ENCODE measurements around the gene RAB2B.

RAB2B gene

DNA sequence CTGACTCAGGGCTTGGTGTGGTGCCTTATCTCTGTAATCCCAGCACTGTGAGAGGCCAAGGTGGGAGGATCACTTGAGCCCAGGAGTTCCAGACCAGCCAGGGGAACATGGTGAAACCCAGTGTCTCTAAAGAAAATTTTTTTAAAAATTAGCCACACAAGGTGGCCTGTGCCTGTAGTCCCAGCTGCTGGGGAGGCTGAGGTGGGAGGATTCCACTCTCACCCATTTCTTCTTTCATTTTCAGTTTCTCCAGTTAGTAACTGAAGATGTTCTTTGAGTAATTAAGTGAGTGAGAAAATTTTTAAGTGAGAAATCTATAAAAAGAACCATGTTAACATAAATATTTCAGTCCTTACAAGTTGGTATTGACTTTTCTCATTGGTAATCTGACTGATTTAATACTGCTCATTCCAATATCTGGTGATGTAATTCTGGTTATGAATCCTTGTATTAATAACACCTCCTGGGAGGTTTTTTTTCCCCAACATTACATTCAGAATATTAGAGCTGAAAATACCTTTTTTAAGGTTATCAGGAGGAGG is 28.3 kb upstream of the RAB2B start:
- FAIRE-seq (no peak), DNase-seq (ENCODE audit: insufficient read length, low spot score) (no peak)
- TF ChIP-seq POLR2A (IDR thresholded peaks at IDR 0.05; ENCODE audit: low read depth, low read length): no peak

DNA sequence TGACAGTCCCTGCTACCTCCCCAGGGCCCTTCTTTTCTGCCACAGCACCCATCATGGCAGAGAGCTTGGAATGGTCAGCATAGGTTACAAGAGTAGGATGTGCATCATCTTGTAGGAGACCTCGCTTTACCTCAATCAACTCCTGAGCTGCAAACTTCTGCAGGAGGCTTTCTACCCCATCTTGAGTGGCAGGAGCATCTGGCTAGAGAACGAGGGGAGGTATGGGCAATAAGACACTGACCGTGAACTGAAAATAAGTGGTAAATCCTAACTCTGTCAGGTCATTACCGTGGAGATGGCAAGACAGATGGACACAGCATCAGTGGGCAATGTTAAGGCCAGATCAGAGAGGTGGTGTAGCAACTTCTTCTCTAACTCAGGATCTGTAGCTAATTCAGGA is 26.6 kb upstream of the RAB2B start:
- DNase-seq (ENCODE audit: insufficient read length, low spot score) (no peak), FAIRE-seq (no peak)
- TF ChIP-seq POLR2A (IDR thresholded peaks at IDR 0.05; ENCODE audit: low read depth, low read length): no peak

DNA sequence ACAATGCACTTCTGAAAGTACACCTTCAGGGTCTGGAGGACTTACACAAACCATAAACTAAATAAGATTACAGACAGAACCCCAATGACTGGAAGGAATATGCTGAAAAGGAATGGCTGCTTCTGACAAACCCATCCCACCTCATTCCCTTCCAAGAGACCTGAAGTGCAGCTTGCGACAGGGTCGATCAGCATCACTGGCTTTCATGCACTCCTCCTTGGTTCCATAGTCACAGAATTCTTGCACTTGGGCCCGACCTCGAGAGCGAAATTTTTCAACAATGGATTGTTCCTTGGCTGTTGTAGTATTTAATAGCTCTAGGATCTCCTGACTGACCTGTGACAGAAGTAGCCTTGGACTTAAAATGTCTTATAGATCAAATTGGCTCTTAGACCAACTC is 24.8 kb upstream of the RAB2B start:
- DNase-seq (ENCODE audit: insufficient read length, low spot score) (no peak), FAIRE-seq (no peak)
- TF ChIP-seq POLR2A (IDR thresholded peaks at IDR 0.05; ENCODE audit: low read depth, low read length): no peak

DNA sequence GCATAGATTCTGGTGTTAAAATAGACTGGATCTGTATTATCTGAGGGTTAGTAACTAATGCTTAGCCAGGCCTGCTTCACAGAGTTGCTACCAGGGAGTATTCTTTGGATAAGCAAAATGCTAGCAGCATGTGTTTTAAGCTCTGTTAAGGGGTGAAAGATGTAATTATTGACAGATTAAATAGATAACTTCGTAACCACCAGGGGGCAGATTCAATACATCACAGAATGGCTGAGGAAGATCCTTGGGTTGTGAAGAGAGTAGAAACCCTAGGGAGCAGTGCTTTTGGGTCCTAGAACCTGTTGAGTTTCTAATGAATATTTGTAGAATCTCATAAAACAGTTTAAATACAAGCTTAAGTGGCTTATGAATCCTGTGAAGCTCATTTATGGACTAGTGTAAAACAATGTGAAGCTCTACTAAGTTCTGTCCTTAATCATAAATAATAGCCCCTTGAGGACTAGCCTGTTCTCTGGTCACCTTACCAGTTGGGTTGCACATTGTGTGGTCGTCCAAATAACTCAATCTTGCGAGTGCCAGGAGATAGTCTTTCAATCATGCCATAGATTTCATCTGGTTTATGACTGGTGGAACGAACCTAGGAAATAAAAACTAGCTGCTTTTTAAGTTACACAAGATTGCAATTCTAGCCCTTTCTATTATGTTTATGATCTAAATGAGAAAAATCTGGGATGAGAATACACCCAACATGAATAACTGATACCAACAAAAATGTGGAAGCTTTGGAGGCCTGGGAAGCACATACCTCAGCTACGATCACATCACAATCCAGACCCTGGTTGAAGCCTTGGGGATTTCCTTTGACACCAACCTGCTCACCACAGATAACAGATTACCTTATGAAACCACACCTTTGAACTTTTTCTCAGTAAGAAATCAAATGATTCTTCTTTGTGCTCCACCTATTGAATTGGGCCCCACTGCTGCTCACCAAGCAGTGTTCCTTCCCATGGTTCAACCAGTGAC is 22.1 kb upstream of the RAB2B start:
- FAIRE-seq: no peak
- no peak for DNase-seq (ENCODE audit: insufficient read length, low spot score)
- no peak for TF ChIP-seq POLR2A (IDR thresholded peaks at IDR 0.05; ENCODE audit: low read depth, low read length)

DNA sequence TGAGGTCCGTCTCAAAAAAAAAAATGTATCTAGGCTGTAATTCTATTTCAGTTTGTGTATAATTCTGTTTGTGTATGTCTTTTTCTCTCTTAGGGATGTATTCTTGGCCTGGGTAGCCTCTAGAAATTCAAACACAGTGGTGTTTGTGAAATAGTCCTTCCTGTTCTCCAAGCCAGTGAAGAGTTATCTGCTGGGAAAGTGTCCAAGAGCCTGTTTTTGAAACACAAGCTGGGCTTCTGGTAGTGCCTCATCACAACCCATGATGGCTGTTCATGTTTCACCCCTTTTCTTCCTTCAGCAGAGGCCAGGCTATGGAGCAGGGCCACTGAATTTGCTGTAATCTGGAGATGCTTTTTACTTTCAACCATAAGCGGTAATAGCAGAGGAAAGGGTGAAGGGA is 19.7 kb upstream of the RAB2B start:
- TF ChIP-seq POLR2A (IDR thresholded peaks at IDR 0.05; ENCODE audit: low read depth, low read length): no peak

DNA sequence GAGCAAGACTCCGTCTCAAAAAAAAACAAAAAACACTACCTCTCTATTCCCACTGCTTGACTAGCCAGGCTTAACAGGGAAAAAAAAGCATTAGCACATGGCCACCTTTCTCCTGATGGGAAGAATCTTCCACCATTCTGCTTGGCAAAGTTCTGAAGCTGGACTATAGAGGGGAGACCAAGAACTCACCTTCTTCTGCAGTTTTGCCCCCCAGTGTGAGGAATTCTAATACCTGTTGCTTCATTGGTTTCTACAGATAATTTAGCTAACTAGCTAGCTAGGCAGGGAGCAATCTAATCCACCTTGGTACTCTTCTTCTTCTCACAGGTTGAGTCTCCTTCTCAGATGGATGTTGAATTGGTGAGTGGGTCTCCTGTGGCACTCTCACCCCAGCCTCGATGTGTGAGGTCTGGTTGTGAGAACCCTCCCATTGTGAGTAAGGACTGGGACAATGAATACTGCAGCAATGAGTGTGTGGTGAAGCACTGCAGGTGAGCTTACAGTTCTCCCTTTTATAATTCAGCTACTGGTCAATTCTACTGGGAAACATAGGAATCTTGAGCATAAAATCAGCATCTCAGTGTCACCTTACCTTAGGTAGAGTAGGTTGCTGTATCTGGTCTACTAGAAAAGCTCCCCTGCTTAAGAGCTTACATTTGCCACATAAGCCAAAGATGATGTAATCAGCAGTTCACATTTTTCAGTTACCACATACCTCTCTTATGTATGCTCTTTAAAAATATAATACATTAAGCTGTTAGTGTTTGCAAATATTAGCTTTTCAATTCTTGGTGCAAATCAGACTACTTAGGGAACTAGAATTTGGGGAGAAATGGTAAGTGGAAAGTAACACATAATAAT is 18.4 kb upstream of the RAB2B start:
- FAIRE-seq: no peak

More for the DNA sequence above, 19.7 kb upstream of the RAB2B start:
- DNase-seq (ENCODE audit: insufficient read length, low spot score) (no peak), FAIRE-seq (no peak)

DNA sequence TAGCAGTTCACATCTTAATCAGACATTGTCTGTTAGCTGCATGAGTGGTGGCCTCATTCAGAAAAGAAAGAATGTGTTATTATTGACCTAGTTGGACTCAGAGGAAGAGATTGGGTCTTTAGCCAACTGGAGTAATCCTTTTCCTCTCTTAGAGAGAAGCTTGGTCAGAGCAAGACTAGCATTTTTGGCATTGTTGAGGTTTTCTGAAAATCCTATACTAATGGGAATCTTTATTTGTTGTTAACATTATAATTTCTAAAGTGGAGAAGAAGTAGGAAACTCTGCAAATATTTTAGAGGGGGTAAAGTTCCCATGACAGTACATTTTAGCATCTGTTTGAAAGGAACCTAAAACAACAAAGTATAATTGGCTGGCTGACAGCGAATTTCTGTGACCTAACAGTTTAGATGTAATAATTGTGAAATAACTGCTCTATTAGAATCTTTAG is 9.9 kb upstream of the RAB2B start:
- no peak for DNase-seq (ENCODE audit: insufficient read length, low spot score)
- no peak for FAIRE-seq
- TF ChIP-seq POLR2A (IDR thresholded peaks at IDR 0.05; ENCODE audit: low read depth, low read length): no peak

More for the DNA sequence above, 18.4 kb upstream of the RAB2B start:
- no peak for TF ChIP-seq POLR2A (IDR thresholded peaks at IDR 0.05; ENCODE audit: low read depth, low read length)
- no peak for DNase-seq (ENCODE audit: insufficient read length, low spot score)

DNA sequence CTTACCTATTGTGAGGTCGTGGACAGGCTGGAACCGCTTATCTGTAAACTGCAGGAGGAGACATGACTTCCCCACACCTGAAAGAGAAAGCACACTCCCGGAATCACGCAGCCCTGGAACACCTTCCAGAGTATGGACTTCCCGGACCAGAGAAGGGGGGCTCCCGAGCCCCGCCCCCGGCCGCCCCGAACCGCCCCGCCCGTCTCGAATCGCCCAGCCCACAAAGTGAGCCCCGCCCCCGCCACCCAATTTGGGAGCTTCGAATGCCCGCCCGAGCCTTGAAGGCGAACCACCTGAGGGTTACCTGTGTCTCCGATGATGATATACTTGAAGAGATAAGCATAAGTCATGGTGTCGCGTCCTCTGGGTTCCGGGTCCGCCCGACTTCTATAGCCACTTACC is 235 bp downstream of the RAB2B start:
- FAIRE-seq (no peak), DNase-seq (ENCODE audit: insufficient read length, low spot score) (peak; percentile 42)
- TF ChIP-seq POLR2A (IDR thresholded peaks at IDR 0.05; ENCODE audit: low read depth, low read length): no peak; the same call in 1 of the 2 replicates

DNA sequence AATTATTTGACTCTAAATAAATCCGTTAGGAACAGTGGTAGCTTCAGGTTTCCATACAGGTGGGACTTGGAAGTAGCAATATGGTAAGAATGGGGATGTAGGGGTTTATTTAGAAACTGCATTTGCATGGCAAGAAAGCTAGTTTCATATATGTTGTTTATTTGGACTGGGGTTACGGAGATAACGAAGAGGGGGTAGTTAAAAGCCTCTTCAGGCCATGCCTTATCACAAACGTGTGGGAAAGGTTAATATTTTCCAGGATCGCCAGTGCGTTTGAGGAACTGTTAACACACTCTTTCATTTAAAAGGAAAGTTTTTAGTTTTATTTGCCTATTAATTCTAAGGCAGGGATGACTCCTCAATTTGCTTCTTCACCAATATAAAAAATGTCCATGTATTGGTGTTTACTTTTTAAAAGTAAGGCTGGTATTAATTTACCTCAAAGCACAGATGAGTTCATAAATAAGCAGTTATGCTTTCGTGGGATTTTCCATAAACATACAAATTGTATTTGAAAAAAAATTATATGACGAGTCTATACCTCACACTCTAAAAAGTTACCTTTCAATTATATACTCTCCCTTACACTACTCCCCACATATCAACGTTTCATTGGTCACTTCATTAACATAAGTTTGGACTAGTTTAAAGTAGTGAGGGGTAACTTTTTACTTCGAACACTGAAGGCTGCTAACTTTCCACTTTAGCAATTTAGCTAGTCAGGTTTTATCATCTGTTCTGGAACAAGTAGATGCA is 814 bp downstream of the RAB2B start:
- no peak for FAIRE-seq
- DNase-seq (ENCODE audit: insufficient read length, low spot score): no peak

DNA sequence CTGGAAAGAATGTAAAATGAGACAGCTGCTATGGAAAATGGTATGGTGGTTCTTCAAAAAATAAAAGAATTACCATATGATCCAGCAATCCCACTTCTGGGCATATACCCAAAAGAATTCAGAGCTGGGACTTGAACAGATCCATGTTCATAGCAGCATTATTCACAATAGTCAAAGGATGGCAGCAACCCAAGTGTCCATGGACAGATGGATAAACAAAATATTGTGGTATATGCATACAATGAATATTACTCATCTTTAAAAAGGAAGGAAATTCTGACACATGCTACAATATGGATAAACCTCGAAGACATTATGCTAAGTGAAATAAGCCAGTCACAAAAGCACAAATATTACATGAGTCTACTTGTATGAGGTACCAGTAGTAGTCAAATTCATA is 9.1 kb downstream of the RAB2B start:
- peak; percentile 65 for FAIRE-seq
- DNase-seq (ENCODE audit: insufficient read length, low spot score): no peak
- no peak for TF ChIP-seq POLR2A (IDR thresholded peaks at IDR 0.05; ENCODE audit: low read depth, low read length)

More for the DNA sequence above, 814 bp downstream of the RAB2B start:
- TF ChIP-seq POLR2A (IDR thresholded peaks at IDR 0.05; ENCODE audit: low read depth, low read length): no peak

DNA sequence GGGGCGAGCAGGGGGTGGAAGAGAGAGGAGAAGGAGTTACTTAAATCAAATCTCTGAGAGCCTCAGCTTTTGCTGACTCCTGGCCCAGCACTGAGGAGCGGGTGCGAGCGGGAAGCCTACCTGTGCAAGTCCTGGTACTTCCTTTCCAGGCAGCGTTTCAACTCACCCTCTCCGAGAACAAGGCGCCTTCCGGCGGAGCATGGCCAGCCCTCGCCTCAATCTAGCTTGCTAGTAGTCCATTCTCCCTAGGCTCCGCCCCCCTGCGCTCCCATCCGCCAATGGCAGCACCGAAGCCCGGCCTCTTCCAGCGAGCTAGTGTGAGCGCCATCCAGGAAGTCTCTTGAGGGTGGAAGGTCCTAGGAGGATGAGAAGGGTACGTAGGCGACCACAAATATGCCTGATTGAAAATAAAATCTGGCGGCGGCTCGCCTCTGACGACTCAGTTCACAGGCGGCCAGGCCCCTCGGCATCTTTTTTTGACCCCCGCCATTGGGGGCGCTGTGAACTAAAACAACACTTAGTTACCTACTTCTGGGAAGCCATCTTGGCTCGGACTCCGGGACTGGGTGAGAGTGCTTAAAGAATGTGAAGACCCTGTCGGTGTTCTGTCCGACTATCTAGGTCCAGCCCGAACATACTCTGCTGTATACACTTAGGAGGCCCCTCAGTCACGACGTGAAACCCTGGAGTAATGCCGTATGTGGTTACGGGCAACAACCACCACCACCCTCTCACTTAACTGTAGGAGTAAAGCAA is 20.7 kb downstream of the RAB2B start, which contains the start of gene CHD8:
Gene CHD8, minus strand, starts transcription at position 212 of the 756 bp plus-strand sequence. CDS start 24,480 bp downstream, outside the sequence.
- FAIRE-seq (peak; percentile 99), DNase-seq (ENCODE audit: insufficient read length, low spot score) (peak; percentile 85)
- peak; percentile 56 for TF ChIP-seq POLR2A (IDR thresholded peaks at IDR 0.05; ENCODE audit: low read depth, low read length)

DNA sequence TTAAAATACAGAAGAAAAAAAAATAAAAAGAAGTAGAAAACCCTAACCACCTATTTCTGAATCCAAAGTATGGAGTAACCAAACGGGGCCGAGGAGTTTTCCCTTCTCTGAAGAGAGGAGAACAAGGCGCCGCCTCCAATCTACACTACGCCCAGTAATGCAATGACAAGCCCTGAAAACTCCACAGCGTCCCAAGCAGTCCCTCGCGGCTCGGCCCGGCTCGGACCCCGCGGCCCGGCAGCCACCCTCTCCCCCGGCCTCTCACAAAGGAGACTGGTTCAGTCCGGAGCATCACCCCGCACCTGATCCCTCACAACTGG is 21.2 kb downstream of the RAB2B start:
- no peak for TF ChIP-seq POLR2A (IDR thresholded peaks at IDR 0.05; ENCODE audit: low read depth, low read length)
- no peak for FAIRE-seq
- DNase-seq (ENCODE audit: insufficient read length, low spot score): no peak
